Erythroblast (primary cell): ENCODE results near the gene ZC3H6.
"Not testable (repeated sequence)": the region's sequence is repeated elsewhere in the genome, so short reads cannot be mapped to it uniquely, and the experiment has no call there.

Experiments
- DNase-seq, 2 experiments: peaks; one replicate each; lab custom pipeline; 2025; lab: John Stamatoyannopoulos, UW
- GATA1 ChIP-seq: IDR thresholded peaks from 2 replicates; pipeline ENCODE4 v1.6.1; 2011; ENCODE audit warnings: low read depth, mild to moderate bottlenecking, control low read depth, low read length, moderate library complexity
- POLR2A ChIP-seq: IDR thresholded peaks from 2 replicates; pipeline ENCODE4 v1.6.1; 2011; ENCODE audit warnings: mild to moderate bottlenecking, low read length

The ZC3H6 gene

GRCh38 chr2:112259509-112260294 lies 15.7 kb upstream of the ZC3H6 start:
- peak; percentile 89 to 91 for DNase-seq
- TF ChIP-seq GATA1: no peak
- TF ChIP-seq POLR2A: no peak

- DNase-seq: no peak
- no peak for TF ChIP-seq GATA1
- TF ChIP-seq POLR2A: no peak
These were observed 15.1 kb upstream of the ZC3H6 start for GRCh38 chr2:112260295-112260625.

GRCh38 chr2:112262876-112263275 lies 12.5 kb upstream of the ZC3H6 start:
- DNase-seq: no peak
- no peak for TF ChIP-seq GATA1
- no peak for TF ChIP-seq POLR2A

- DNase-seq: no peak
- no peak for TF ChIP-seq POLR2A
- TF ChIP-seq GATA1: no peak
These were observed 6.8 kb upstream of the ZC3H6 start for GRCh38 chr2:112268547-112268946.

- peak; percentile 69 to 82 for DNase-seq
- TF ChIP-seq POLR2A (no peak), GATA1 (no peak)
These were observed 2.7 kb upstream of the ZC3H6 start for GRCh38 chr2:112272669-112273068.

GRCh38 chr2:112273349-112273748 lies 2.0 kb upstream of the ZC3H6 start:
- peak; percentile 33 to 34 for DNase-seq
- TF ChIP-seq GATA1 (no peak), POLR2A (no peak)

- peak; percentile 90 to 91 for DNase-seq
- TF ChIP-seq GATA1 (no peak), POLR2A (no peak)
These were observed 733 bp downstream of the ZC3H6 start for GRCh38 chr2:112275887-112276773.

- no peak for DNase-seq
- TF ChIP-seq POLR2A: no peak
- no peak for TF ChIP-seq GATA1
These were observed 1.6 kb downstream of the ZC3H6 start for GRCh38 chr2:112276954-112277353.

- DNase-seq: no peak
These were observed 2.3 kb downstream of the ZC3H6 start for GRCh38 chr2:112277596-112278220.

GRCh38 chr2:112282066-112282465 lies 6.7 kb downstream of the ZC3H6 start:
- DNase-seq: not testable (repeated sequence)

More at GRCh38 chr2:112277596-112278220, 2.3 kb downstream of the ZC3H6 start:
- no peak for TF ChIP-seq GATA1
- TF ChIP-seq POLR2A: no peak

- not testable (repeated sequence) for DNase-seq
These were observed 8.1 kb downstream of the ZC3H6 start for GRCh38 chr2:112283535-112283934.

GRCh38 chr2:112290088-112290487 lies 14.7 kb downstream of the ZC3H6 start:
- DNase-seq: no peak
- TF ChIP-seq POLR2A: no peak
- no peak for TF ChIP-seq GATA1

GRCh38 chr2:112290648-112291047 lies 15.3 kb downstream of the ZC3H6 start:
- TF ChIP-seq POLR2A (no peak), GATA1 (no peak)
- DNase-seq: no peak
